K562 (cell line): Measurements from ENCODE around the gene SENP1. TPM values are rescaled to one million over a fixed set of nuclear protein-coding genes. Genes with fewer than 3 reads are reported as not detected.

ENCODE experiments used
- ATAC-seq: fragments of 200-7000 bp; cut with Tn5 transposase; 3 replicates; pipeline ENCODE4 v1.9.1; 2020; ENCODE audit warnings: moderate library complexity
- BruUV-seq: library from RNA; stranded (reverse); fragments of 400-500 nt; replicated peaks from 2 replicates; lab custom pipeline; 2021; lab: Mats Ljungman, UMichigan
- CTCF ChIA-PET: fragments of 300-600 bp; formaldehyde crosslinking; extraction: SDS; loops from one replicate; lab custom pipeline; 2021; ENCODE audit warnings: low intra/inter-chr PET ratio; lab: Yijun Ruan, JAX
- POLR2A ChIA-PET: fragments of 300-600, 350-650 bp; sonication (Branson Sonifier 250); formaldehyde crosslinking; extraction: SDS; loops from one replicate; lab custom pipeline; 2021; ENCODE audit warnings: antibody characterized with exemption, inconsistent platforms; lab: Yijun Ruan, JAX
- DNase-seq, 4 experiments: peaks; one replicate each; pipeline versions ENCODE4 v3.0.0 to v3.0.0-alpha.2; 2011 to 2018; ENCODE audit warnings: low spot score in 3 of 4, mixed read lengths in 3 of 4; ENCODE audit errors: extremely low read depth in 1 of 4
- FAIRE-seq: peaks from 2 replicates; lab custom pipeline; 2011; peaks lifted over from hg19 to GRCh38; lab: Jason Lieb, UNC
- H2AFZ ChIP-seq: 2 replicates; pipeline ENCODE4 v1.6.0; 2011; ENCODE audit warnings: low read depth, low read length, control low read depth, inconsistent platforms
- H3K27ac ChIP-seq: fragments of 200-600 bp; 3 replicates; pipeline ENCODE4 v1.8.0; 2011; ENCODE audit warnings: low read depth, mild to moderate bottlenecking, control low read depth, inconsistent platforms, low read length, moderate library complexity, mixed read lengths; ENCODE audit errors: extremely low read depth
- H3K27me3 ChIP-seq, 2 experiments: fragments of 300-600 bp in 1 of 2; 2 replicates in 1 of 2; 3 replicates in 1 of 2; pipeline versions ENCODE4 v1.6.0 to v1.8.0; 2011; ENCODE audit warnings: inconsistent platforms in 2 of 2, low read length in 2 of 2, mild to moderate bottlenecking in 1 of 2, mixed read lengths in 1 of 2, moderate library complexity in 1 of 2; ENCODE audit not compliant: control insufficient read depth in 2 of 2, insufficient read depth in 2 of 2
- H3K36me3 ChIP-seq: fragments of 300-600 bp; 3 replicates; pipeline ENCODE4 v1.8.0; 2011; ENCODE audit warnings: mild to moderate bottlenecking, low read length, inconsistent platforms; ENCODE audit not compliant: control insufficient read depth, insufficient read depth
- H3K4me1 ChIP-seq, 2 experiments: fragments of 200-600 bp in 1 of 2; replicated peaks in 1 of 2; 2 replicates in 1 of 2; 3 replicates in 1 of 2; pipeline versions ENCODE4 v1.5.1 to v1.8.0; 2011; ENCODE audit warnings: inconsistent platforms in 2 of 2, low read length in 2 of 2, mild to moderate bottlenecking in 1 of 2, mixed read lengths in 1 of 2, moderate library complexity in 1 of 2; ENCODE audit not compliant: control insufficient read depth in 2 of 2, insufficient read depth in 2 of 2
- H3K4me2 ChIP-seq: 2 replicates; pipeline ENCODE4 v1.6.1; 2011; ENCODE audit warnings: low read length, control low read depth, inconsistent platforms, mixed read lengths; ENCODE audit not compliant: insufficient read depth
- H3K4me3 ChIP-seq: fragments of 200-600 bp; sonication (generic), shearing (Covaris generic); 2 replicates; pipeline ENCODE4 v1.5.1; 2016; ENCODE audit warnings: control low read depth, inconsistent platforms
- H3K79me2 ChIP-seq: fragments of 200-600 bp; 3 replicates; pipeline ENCODE4 v1.8.0; 2011; ENCODE audit warnings: low read length, inconsistent platforms; ENCODE audit not compliant: control insufficient read depth, insufficient read depth
- H3K9ac ChIP-seq, 2 experiments: 2 replicates each; pipeline versions ENCODE4 v1.6.0 to v1.6.1; 2011; ENCODE audit warnings: low read depth in 2 of 2, low read length in 2 of 2, control low read depth in 1 of 2, inconsistent platforms in 1 of 2, mild to moderate bottlenecking in 1 of 2, mixed read lengths in 1 of 2; ENCODE audit not compliant: insufficient read depth in 1 of 2
- H3K9me1 ChIP-seq: one replicate; pipeline ENCODE4 v1.6.0; 2011; ENCODE audit warnings: inconsistent platforms, mild to moderate bottlenecking, low read length, moderate library complexity; ENCODE audit not compliant: control insufficient read depth, insufficient read depth
- H3K9me3 ChIP-seq: replicated peaks from 2 replicates; pipeline ENCODE4 v1.5.1; 2011; ENCODE audit warnings: low read depth, low read length, inconsistent platforms; ENCODE audit not compliant: control insufficient read depth, insufficient read depth
- H4K20me1 ChIP-seq: replicated peaks from 2 replicates; pipeline ENCODE4 v1.6.1; 2011; ENCODE audit warnings: low read length, inconsistent platforms, mixed read lengths; ENCODE audit not compliant: control insufficient read depth, insufficient read depth
- CAMTA2 ChIP-seq: fragments of 250-450 bp; sonication (Bioruptor Pico); conservative IDR thresholded peaks from 2 replicates; pipeline ENCODE4 v1.5.1; 2022
- KDM5B ChIP-seq: fragments of 200-600 bp; sonication (generic); IDR thresholded peaks from 2 replicates; pipeline ENCODE4 v1.6.1; 2012; ENCODE audit warnings: low read depth, mild to moderate bottlenecking, moderate library complexity, low read length, control low read depth, inconsistent platforms; ENCODE audit not compliant: insufficient replicate concordance
- PPARD ChIP-seq: fragments of 250-450 bp; sonication (Bioruptor Pico); IDR thresholded peaks from 2 replicates; pipeline ENCODE4 v1.8.0; 2022; ENCODE audit warnings: inconsistent platforms, mild to moderate bottlenecking, moderate library complexity
- PTRF ChIP-seq: fragments of 450-650 bp; IDR thresholded peaks from 2 replicates; pipeline ENCODE4 v1.6.1; 2016; ENCODE audit warnings: mild to moderate bottlenecking, missing genetic modification characterization, missing compliant biosample characterization
- RHOXF2B ChIP-seq: fragments of 250-450 bp; sonication (Bioruptor Pico); conservative IDR thresholded peaks from 2 replicates; pipeline ENCODE4 v1.5.1; 2021
- SMARCA5 ChIP-seq: fragments of 450-650 bp; IDR thresholded peaks from 2 replicates; pipeline ENCODE4 v1.6.1; 2016
- SUPT5H ChIP-seq: fragments of 450-650 bp; IDR thresholded peaks from 2 replicates; pipeline ENCODE4 v1.6.1; 2016
- ZNF143 ChIP-seq: sonication (generic); formaldehyde crosslinking; IDR thresholded peaks from 2 replicates; pipeline ENCODE4 v1.9.0; 2022; ENCODE audit warnings: mild to moderate bottlenecking, missing genetic modification reagents
- WGBS: fragments of 100-300 bp; shearing (Covaris generic); methylation state at CpG from one replicate; pipeline ENCODE4 v1.1.6; 2016; ENCODE audit warnings: low coverage, mixed read lengths; ENCODE audit not compliant: insufficient coverage; ENCODE audit errors: missing lambda C conversion rate; 5-methylcytosine and 5-hydroxymethylcytosine counted together
- in situ Hi-C: fragments of 300-500 bp; cut with MboI; formaldehyde crosslinking; loops from 4 replicates; pipeline ENCODE4 v1.15.0; 2018; ENCODE audit warnings: inconsistent platforms, mixed read lengths
- intact Hi-C: fragments of 100-400 bp; cut with micrococcal nuclease; formaldehyde crosslinking; loops from 2 replicates; pipeline ENCODE4 v1.14.2; 2022
- polyA plus RNA-seq, 8 experiments: library from polyadenylated mRNA; depleted of rRNA in 4 of 8; stranded (reverse) in 5 of 8; unstranded in 3 of 8; fragments of >200 nt; fragmentation: Nextera tagmentation in 2 of 8; fragmentation: Illumina TruSeq in 1 of 8; extraction: Ambion mirVana in 2 of 8; extraction: Trizol in 1 of 8; gene quantifications; 2 replicates each; pipeline versions ENCODE4 v1.2.1 to v1.2.3, GENCODE V29; 2011 to 2014; ENCODE audit warnings: inconsistent platforms in 1 of 8, missing spikeins in 1 of 8
- total RNA-seq, 7 experiments: library from RNA; depleted of rRNA in 6 of 7; stranded (reverse); fragments of >200 nt in 6 of 7; fragmentation: Illumina TruSeq in 2 of 7; extraction: Trizol in 2 of 7; gene quantifications; 2 replicates each; pipeline versions ENCODE4 v1.2.1 to v1.2.3, GENCODE V29; 2011 to 2021; ENCODE audit warnings: low replicate concordance in 1 of 7
- TF ChIP-seq, protein P1 (sequence below): IDR thresholded peaks from 2 replicates; pipeline ENCODE4 v1.6.1; 2011; ENCODE audit warnings: borderline replicate concordance, low read depth, mild to moderate bottlenecking, moderate library complexity, low read length; ENCODE audit not compliant: insufficient read depth, poor library complexity, severe bottlenecking
- TF ChIP-seq, protein P2 (sequence below): fragments of 250-450 bp; sonication (Bioruptor Pico); IDR thresholded peaks from 2 replicates; pipeline ENCODE4 v1.4.0; 2020; ENCODE audit warnings: mild to moderate bottlenecking, moderate library complexity
- TF ChIP-seq, protein P3 (sequence below), 3 experiments: IDR thresholded peaks in 2 of 3; conservative IDR thresholded peaks in 1 of 3; 2 replicates each; pipeline ENCODE4 v1.5.1; 2011 to 2012; ENCODE audit warnings: low read length in 3 of 3, mild to moderate bottlenecking in 3 of 3, control low read depth in 2 of 3, improper control_type of control experiment in 1 of 3, inconsistent platforms in 1 of 3, low read depth in 1 of 3, mixed read lengths in 1 of 3, moderate library complexity in 1 of 3; ENCODE audit not compliant: insufficient read depth in 2 of 3
- TF ChIP-seq, protein P4 (sequence below): fragments of 450-650 bp; formaldehyde crosslinking; IDR thresholded peaks from 2 replicates; pipeline ENCODE4 v1.4.0; 2020; ENCODE audit warnings: mild to moderate bottlenecking, moderate library complexity
- TF ChIP-seq, protein P5 (sequence below): sonication (generic); formaldehyde crosslinking; IDR thresholded peaks from 2 replicates; pipeline ENCODE4 v1.8.1; 2023; ENCODE audit warnings: mild to moderate bottlenecking, missing genetic modification reagents

Gene SENP1
- total and polyA plus RNA-seq, 9 of the 15 experiments (the other 6 are each of a cell fraction or from before 2014, with no cell fraction given), result 15.5 to 59.0 (median 36.3) TPM

DNA sequence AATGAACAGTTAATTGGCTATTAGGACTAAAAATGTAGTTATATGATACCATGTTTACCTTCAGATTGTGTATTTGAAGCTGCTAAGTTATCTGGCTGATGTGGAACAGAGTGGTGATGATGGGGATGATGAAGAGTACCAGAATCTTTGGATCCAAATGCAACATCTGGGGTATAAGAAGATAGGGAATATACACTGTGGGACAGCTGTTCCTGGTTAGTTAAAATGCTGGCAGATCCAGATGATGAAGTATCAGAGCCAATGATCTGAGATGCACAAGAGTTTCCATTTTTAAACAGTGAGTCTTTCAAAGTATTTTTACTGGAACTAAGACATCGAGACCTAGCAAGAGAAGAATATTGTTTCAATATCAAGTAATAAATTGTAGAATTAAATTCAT is 31.6 kb downstream of the SENP1 start:
- no peak overlapping the region for H3K4me3 ChIP-seq
- CTCF ChIA-PET, result no interaction called here
- H3K4me2 ChIP-seq, result no peak overlapping the region
- H3K4me1 ChIP-seq, result no peaks in the 10 kb centered on the region
- no TSS peak for BruUV-seq
- WGBS, result 100% methylated on average over 1 of the region's 1 CpG
- FAIRE-seq (no peak), DNase-seq (no peak), ATAC-seq (no peak)
- H4K20me1 ChIP-seq, result no peaks in the 10 kb centered on the region
- no peak overlapping the region for H3K27ac ChIP-seq
- H3K9ac ChIP-seq, result no peak overlapping the region
- H3K9me3 ChIP-seq, result no peaks in the 10 kb centered on the region
- H2AFZ ChIP-seq, result no peak overlapping the region
- H3K27me3 ChIP-seq, result no peaks in the 10 kb centered on the region
- no peaks in the 10 kb centered on the region for H3K9me1 ChIP-seq
- H3K36me3 ChIP-seq, result peaks cover 64% of the 10 kb centered on the region
- in situ Hi-C loops (no loop called here), intact Hi-C loops (no loop called here)
- no peaks in the 10 kb centered on the region for H3K79me2 ChIP-seq
- POLR2A ChIA-PET, result no interaction called here
- TF ChIP-seq SMARCA5, result no peak
- TF ChIP-seq RHOXF2B (CRISPR knock-in tag), result no peak
- TF ChIP-seq PPARD, result no peak
- TF ChIP-seq, protein P1, sequence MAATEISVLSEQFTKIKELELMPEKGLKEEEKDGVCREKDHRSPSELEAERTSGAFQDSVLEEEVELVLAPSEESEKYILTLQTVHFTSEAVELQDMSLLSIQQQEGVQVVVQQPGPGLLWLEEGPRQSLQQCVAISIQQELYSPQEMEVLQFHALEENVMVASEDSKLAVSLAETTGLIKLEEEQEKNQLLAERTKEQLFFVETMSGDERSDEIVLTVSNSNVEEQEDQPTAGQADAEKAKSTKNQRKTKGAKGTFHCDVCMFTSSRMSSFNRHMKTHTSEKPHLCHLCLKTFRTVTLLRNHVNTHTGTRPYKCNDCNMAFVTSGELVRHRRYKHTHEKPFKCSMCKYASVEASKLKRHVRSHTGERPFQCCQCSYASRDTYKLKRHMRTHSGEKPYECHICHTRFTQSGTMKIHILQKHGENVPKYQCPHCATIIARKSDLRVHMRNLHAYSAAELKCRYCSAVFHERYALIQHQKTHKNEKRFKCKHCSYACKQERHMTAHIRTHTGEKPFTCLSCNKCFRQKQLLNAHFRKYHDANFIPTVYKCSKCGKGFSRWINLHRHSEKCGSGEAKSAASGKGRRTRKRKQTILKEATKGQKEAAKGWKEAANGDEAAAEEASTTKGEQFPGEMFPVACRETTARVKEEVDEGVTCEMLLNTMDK, result no peak
- TF ChIP-seq, protein P2, sequence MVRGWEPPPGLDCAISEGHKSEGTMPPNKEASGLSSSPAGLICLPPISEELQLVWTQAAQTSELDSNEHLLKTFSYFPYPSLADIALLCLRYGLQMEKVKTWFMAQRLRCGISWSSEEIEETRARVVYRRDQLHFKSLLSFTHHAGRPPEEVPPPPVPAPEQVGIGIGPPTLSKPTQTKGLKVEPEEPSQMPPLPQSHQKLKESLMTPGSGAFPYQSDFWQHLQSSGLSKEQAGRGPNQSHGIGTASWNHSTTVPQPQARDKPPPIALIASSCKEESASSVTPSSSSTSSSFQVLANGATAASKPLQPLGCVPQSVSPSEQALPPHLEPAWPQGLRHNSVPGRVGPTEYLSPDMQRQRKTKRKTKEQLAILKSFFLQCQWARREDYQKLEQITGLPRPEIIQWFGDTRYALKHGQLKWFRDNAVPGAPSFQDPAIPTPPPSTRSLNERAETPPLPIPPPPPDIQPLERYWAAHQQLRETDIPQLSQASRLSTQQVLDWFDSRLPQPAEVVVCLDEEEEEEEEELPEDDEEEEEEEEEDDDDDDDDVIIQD, result no peak
- TF ChIP-seq, protein P3, sequence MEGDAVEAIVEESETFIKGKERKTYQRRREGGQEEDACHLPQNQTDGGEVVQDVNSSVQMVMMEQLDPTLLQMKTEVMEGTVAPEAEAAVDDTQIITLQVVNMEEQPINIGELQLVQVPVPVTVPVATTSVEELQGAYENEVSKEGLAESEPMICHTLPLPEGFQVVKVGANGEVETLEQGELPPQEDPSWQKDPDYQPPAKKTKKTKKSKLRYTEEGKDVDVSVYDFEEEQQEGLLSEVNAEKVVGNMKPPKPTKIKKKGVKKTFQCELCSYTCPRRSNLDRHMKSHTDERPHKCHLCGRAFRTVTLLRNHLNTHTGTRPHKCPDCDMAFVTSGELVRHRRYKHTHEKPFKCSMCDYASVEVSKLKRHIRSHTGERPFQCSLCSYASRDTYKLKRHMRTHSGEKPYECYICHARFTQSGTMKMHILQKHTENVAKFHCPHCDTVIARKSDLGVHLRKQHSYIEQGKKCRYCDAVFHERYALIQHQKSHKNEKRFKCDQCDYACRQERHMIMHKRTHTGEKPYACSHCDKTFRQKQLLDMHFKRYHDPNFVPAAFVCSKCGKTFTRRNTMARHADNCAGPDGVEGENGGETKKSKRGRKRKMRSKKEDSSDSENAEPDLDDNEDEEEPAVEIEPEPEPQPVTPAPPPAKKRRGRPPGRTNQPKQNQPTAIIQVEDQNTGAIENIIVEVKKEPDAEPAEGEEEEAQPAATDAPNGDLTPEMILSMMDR (IDR thresholded peaks at IDR 0.05 in 2 of 3, conservative IDR thresholded peaks at IDR 0.05 in 1 of 3; ENCODE audit: insufficient read depth in 2 of 3, low read depth in 1 of 3, low read length in 3 of 3), result no peak
- TF ChIP-seq CAMTA2, result no peak
- TF ChIP-seq, protein P4, sequence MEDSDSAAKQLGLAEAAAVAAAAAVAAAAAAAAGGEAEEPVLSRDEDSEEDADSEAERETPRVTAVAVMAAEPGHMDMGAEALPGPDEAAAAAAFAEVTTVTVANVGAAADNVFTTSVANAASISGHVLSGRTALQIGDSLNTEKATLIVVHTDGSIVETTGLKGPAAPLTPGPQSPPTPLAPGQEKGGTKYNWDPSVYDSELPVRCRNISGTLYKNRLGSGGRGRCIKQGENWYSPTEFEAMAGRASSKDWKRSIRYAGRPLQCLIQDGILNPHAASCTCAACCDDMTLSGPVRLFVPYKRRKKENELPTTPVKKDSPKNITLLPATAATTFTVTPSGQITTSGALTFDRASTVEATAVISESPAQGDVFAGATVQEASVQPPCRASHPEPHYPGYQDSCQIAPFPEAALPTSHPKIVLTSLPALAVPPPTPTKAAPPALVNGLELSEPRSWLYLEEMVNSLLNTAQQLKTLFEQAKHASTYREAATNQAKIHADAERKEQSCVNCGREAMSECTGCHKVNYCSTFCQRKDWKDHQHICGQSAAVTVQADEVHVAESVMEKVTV (CRISPR knock-in tag), result no peak
- TF ChIP-seq SUPT5H, result no peak
- no peak for TF ChIP-seq PTRF
- no peak for TF ChIP-seq ZNF143 (CRISPR knock-in tag)
- TF ChIP-seq, protein P5, sequence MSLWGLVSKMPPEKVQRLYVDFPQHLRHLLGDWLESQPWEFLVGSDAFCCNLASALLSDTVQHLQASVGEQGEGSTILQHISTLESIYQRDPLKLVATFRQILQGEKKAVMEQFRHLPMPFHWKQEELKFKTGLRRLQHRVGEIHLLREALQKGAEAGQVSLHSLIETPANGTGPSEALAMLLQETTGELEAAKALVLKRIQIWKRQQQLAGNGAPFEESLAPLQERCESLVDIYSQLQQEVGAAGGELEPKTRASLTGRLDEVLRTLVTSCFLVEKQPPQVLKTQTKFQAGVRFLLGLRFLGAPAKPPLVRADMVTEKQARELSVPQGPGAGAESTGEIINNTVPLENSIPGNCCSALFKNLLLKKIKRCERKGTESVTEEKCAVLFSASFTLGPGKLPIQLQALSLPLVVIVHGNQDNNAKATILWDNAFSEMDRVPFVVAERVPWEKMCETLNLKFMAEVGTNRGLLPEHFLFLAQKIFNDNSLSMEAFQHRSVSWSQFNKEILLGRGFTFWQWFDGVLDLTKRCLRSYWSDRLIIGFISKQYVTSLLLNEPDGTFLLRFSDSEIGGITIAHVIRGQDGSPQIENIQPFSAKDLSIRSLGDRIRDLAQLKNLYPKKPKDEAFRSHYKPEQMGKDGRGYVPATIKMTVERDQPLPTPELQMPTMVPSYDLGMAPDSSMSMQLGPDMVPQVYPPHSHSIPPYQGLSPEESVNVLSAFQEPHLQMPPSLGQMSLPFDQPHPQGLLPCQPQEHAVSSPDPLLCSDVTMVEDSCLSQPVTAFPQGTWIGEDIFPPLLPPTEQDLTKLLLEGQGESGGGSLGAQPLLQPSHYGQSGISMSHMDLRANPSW (CRISPR knock-in tag), result no peak
- no peak for TF ChIP-seq KDM5B
